Fibroblast of the aortic adventitia (primary cell): Measurements from ENCODE around the gene SEC14L2. TPM values are rescaled to one million over a fixed set of nuclear protein-coding genes. Genes with fewer than 3 reads are reported as not detected.
A peak's percentile ranks its signal among the peaks of the same experiment; 100 is the strongest.

Source experiments
- DNase-seq: peaks from one replicate; pipeline ENCODE4 v3.0.0-alpha.2; 2010; ENCODE audit warnings: low read depth
- H3K4me3 ChIP-seq: 2 replicates; pipeline ENCODE4 v1.5.1; 2011; ENCODE audit warnings: low read depth, mild to moderate bottlenecking, control low read depth, low read length, moderate library complexity
- total RNA-seq: library from RNA; depleted of rRNA; stranded (reverse); fragments of >200 nt; gene quantifications from 2 replicates; pipeline ENCODE4 v1.2.3, GENCODE V29; 2012; ENCODE audit warnings: low replicate concordance
- TF ChIP-seq, protein P1 (sequence below): IDR thresholded peaks from 2 replicates; pipeline ENCODE4 v1.5.1; 2011; ENCODE audit warnings: mild to moderate bottlenecking, low read length, control low read depth, inconsistent platforms; ENCODE audit not compliant: insufficient read depth

Gene SEC14L2
- total RNA-seq, 1 donor: 14.8 TPM

GRCh38 chr22:30356449-30357235, 40.2 kb upstream of the SEC14L2 start, which contains the start of the genes CCDC157 and SF3A1:
Gene CCDC157, plus strand, starts transcription at chr22:30357007. Its CDS starts 8,994 bp downstream, at chr22:30366001.
Gene SF3A1, minus strand, starts transcription at chr22:30356894. Its CDS starts 102 bp downstream, at chr22:30356792.
- TF ChIP-seq, protein P1, sequence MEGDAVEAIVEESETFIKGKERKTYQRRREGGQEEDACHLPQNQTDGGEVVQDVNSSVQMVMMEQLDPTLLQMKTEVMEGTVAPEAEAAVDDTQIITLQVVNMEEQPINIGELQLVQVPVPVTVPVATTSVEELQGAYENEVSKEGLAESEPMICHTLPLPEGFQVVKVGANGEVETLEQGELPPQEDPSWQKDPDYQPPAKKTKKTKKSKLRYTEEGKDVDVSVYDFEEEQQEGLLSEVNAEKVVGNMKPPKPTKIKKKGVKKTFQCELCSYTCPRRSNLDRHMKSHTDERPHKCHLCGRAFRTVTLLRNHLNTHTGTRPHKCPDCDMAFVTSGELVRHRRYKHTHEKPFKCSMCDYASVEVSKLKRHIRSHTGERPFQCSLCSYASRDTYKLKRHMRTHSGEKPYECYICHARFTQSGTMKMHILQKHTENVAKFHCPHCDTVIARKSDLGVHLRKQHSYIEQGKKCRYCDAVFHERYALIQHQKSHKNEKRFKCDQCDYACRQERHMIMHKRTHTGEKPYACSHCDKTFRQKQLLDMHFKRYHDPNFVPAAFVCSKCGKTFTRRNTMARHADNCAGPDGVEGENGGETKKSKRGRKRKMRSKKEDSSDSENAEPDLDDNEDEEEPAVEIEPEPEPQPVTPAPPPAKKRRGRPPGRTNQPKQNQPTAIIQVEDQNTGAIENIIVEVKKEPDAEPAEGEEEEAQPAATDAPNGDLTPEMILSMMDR: no peak
- peak within 1 kb of the TSS; percentile 90 for H3K4me3 ChIP-seq

GRCh38 chr22:30357236-30357570, 39.6 kb upstream of the SEC14L2 start:
- TF ChIP-seq, protein P1: no peak
- DNase-seq: no peak

More at GRCh38 chr22:30356449-30357235, 40.2 kb upstream of the SEC14L2 start, which contains the start of the genes CCDC157 and SF3A1:
- peak; percentile 85 for DNase-seq

DNA sequence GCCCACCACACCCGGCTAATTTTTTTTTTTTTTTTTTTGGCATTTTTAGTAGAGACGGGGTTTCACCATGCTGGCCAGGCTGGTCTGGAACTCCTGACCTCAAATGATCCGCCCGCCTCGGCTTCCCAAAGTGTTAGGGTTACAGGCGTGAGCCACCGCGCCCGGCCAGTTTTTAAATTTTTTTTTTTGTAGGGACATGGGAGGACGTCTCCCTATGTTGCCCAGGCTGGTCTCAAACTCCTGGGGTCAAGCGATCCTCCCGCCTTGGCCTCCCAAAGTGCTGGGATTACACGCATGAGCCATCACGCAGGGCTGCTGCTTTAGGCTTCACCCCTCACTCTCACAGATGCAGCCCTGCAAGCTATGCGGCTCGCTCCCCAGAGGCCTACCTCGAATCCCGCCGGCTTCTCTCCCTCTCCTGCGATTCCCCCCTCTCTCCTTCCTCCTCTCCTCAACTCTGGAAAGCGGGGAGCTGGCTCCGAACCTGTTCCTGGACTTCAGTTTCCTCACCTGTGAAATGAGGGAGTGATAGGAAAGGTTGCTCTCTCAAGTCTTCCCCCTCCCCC, 39.1 kb upstream of the SEC14L2 start:
- TF ChIP-seq, protein P1: no peak
- no peak for DNase-seq
- H3K4me3 ChIP-seq: peak overlapping the region; percentile 90

More at GRCh38 chr22:30357236-30357570, 39.6 kb upstream of the SEC14L2 start:
- peak overlapping the region; percentile 90 for H3K4me3 ChIP-seq

GRCh38 chr22:30358541-30358940, 38.3 kb upstream of the SEC14L2 start:
- TF ChIP-seq, protein P1: no peak
- DNase-seq: no peak
- no peak overlapping the region for H3K4me3 ChIP-seq

DNA sequence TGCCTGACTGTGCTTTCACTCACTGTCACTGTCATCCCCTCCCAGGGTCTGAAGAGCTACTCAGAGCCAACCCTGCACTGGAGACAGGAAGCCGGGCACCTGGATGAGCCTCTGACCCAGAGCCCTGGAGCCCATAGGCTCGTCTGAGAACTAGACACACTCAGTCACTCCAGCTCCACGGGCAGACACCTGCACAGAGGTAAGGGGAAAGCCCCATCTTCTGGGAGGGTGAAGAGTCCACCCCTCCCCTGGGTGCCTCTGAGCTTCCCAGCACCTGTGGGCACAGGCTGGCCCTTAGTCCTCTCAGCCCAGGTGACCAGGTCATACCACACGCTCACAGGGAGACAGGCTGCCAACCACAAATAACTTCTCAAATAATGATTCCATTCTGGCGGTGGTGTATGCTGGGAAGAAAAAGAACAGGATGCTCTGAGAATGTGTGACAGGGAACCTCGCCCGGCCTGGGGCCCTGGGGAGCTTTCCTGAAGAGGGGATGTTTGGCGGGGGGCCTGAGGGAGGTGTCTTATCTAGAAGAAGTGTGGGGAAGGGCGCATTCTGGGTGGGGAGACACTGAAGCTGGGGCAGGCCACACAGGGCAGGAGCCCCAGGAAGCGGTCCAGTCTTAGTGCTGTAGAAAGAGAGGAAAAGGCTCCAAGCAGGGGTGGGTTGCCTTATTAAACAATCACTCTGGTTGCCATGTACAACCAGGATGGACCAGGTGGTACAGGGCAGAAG, 34.7 kb upstream of the SEC14L2 start:
- DNase-seq: no peak
- no peak overlapping the region for H3K4me3 ChIP-seq
- TF ChIP-seq, protein P1: no peak

- TF ChIP-seq, protein P1: no peak
- no peak for DNase-seq
- no peak overlapping the region for H3K4me3 ChIP-seq
Measured at GRCh38 chr22:30362651-30363281, 34.1 kb upstream of the SEC14L2 start.
